ENCODE data around the gene MMP7. TPM values are rescaled to one million over a fixed set of nuclear protein-coding genes. Genes with fewer than 3 reads are reported as not detected.

Gene MMP7
- total RNA-seq, 1 experiment from 2014 or later = 2.7 TPM

DNA sequence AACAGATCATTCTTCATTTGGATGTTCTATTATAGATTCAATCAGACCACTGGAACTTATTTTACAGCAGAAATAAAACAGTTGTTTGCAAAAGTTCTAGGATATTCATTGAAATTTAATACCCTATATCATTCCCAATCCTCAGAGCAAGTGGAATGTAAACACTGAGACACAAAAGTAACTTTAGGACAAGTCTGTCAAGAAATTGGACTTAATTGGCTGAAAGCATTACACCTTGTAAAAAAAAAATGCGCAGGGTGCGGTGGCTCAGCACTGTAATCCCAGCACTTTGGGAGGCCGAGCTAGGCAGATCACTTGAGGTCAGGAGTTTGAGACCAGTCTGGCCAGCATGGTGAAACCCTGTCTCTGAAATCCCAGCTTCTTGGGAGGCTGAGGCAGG is 48.1 kb downstream of the MMP7 start:
- ATAC-seq = no peak
- Histone ChIP-seq H3K27ac (ENCODE audit: low read length) (no peak overlapping the region), H3K27me3 (ENCODE audit: control insufficient read depth, insufficient read depth, low read length) (no peaks in the 10 kb centered on the region), H3K9me3 (ENCODE audit: control insufficient read depth, insufficient read depth, low read depth, low read length) (no peaks in the 10 kb centered on the region), H3K4me1 (ENCODE audit: control insufficient read depth, insufficient read depth, low read length) (no peaks in the 10 kb centered on the region), H3K36me3 (ENCODE audit: control insufficient read depth, insufficient read depth, low read length) (no peaks in the 10 kb centered on the region), H3K4me3 (ENCODE audit: low read depth in 2 of 2, low read length in 2 of 2) (no peak overlapping the region)
- intact Hi-C loops (cut with micrococcal nuclease; ENCODE audit: unreplicated experiment) (no loop called here), in situ Hi-C loops (cut with HindIII; ENCODE audit: low pct_unique_long_range_greater_than_20kb, low sequenced_read_pairs) (no loop called here)
- CTCF ChIA-PET = no interaction called here
- DNase-seq (ENCODE audit: low read depth, low spot score) = no peak
- POLR2A ChIA-PET = no interaction called here
- TF ChIP-seq SIN3A (IDR thresholded peaks at IDR 0.05; ENCODE audit: borderline replicate concordance, insufficient read depth, low read depth, low read length) (no peak), TCF7L2 (IDR thresholded peaks at IDR 0.05; ENCODE audit: low read depth, low read length) (no peak), POLR2AphosphoS5 (IDR thresholded peaks at IDR 0.05; ENCODE audit: low read depth, low read length) (no peak)
- TF ChIP-seq, protein P1, sequence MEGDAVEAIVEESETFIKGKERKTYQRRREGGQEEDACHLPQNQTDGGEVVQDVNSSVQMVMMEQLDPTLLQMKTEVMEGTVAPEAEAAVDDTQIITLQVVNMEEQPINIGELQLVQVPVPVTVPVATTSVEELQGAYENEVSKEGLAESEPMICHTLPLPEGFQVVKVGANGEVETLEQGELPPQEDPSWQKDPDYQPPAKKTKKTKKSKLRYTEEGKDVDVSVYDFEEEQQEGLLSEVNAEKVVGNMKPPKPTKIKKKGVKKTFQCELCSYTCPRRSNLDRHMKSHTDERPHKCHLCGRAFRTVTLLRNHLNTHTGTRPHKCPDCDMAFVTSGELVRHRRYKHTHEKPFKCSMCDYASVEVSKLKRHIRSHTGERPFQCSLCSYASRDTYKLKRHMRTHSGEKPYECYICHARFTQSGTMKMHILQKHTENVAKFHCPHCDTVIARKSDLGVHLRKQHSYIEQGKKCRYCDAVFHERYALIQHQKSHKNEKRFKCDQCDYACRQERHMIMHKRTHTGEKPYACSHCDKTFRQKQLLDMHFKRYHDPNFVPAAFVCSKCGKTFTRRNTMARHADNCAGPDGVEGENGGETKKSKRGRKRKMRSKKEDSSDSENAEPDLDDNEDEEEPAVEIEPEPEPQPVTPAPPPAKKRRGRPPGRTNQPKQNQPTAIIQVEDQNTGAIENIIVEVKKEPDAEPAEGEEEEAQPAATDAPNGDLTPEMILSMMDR (IDR thresholded peaks at IDR 0.05) = no peak
- TF ChIP-seq, protein P2, sequence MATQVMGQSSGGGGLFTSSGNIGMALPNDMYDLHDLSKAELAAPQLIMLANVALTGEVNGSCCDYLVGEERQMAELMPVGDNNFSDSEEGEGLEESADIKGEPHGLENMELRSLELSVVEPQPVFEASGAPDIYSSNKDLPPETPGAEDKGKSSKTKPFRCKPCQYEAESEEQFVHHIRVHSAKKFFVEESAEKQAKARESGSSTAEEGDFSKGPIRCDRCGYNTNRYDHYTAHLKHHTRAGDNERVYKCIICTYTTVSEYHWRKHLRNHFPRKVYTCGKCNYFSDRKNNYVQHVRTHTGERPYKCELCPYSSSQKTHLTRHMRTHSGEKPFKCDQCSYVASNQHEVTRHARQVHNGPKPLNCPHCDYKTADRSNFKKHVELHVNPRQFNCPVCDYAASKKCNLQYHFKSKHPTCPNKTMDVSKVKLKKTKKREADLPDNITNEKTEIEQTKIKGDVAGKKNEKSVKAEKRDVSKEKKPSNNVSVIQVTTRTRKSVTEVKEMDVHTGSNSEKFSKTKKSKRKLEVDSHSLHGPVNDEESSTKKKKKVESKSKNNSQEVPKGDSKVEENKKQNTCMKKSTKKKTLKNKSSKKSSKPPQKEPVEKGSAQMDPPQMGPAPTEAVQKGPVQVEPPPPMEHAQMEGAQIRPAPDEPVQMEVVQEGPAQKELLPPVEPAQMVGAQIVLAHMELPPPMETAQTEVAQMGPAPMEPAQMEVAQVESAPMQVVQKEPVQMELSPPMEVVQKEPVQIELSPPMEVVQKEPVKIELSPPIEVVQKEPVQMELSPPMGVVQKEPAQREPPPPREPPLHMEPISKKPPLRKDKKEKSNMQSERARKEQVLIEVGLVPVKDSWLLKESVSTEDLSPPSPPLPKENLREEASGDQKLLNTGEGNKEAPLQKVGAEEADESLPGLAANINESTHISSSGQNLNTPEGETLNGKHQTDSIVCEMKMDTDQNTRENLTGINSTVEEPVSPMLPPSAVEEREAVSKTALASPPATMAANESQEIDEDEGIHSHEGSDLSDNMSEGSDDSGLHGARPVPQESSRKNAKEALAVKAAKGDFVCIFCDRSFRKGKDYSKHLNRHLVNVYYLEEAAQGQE (IDR thresholded peaks at IDR 0.05; ENCODE audit: insufficient read depth in 1 of 2, low read depth in 2 of 2, low read length in 1 of 2) = no peak
- no TSS peak for BruUV-seq (replicated peaks)

DNA sequence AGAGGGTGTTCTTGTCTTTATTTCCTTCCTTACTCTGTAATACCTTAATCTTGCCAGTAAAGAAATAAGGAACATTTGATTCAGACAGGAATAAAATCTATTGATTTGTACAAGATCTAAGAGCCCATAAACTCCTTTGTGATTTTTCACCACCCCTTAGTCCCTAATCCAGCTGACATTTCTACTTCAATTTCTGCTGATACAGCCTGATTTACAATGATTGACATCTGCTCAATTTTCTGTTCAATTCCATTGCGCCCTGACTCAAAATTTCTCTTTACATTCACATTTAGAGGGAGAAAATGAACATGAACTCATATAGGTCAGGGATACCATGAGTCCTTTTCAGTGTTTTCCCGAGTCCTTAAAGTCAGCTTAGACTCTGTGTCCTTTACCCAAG is 50.8 kb downstream of the MMP7 start:
- intact Hi-C loops (cut with micrococcal nuclease; ENCODE audit: unreplicated experiment) = no loop called here
- Histone ChIP-seq H3K27me3 (ENCODE audit: control insufficient read depth, insufficient read depth, low read length) (no peaks in the 10 kb centered on the region), H3K9me3 (ENCODE audit: control insufficient read depth, insufficient read depth, low read depth, low read length) (no peaks in the 10 kb centered on the region), H3K36me3 (ENCODE audit: control insufficient read depth, insufficient read depth, low read length) (no peaks in the 10 kb centered on the region), H3K27ac (ENCODE audit: low read length) (no peak overlapping the region), H3K4me1 (ENCODE audit: control insufficient read depth, insufficient read depth, low read length) (peaks cover 13% of the 10 kb centered on the region), H3K4me3 (ENCODE audit: low read depth in 2 of 2, low read length in 2 of 2) (no peak overlapping the region)
- no TSS peak for BruUV-seq (replicated peaks)
- in situ Hi-C loops (cut with HindIII; ENCODE audit: low pct_unique_long_range_greater_than_20kb, low sequenced_read_pairs) = no loop called here
- no peak for ATAC-seq
- TF ChIP-seq POLR2AphosphoS5 (IDR thresholded peaks at IDR 0.05; ENCODE audit: low read depth, low read length) = no peak
- TF ChIP-seq, protein P2 (IDR thresholded peaks at IDR 0.05; ENCODE audit: insufficient read depth in 1 of 2, low read depth in 2 of 2, low read length in 1 of 2) = no peak
- no peak for TF ChIP-seq SIN3A (IDR thresholded peaks at IDR 0.05; ENCODE audit: borderline replicate concordance, insufficient read depth, low read depth, low read length)
- TF ChIP-seq, protein P1 (IDR thresholded peaks at IDR 0.05) = no peak
- no peak for TF ChIP-seq TCF7L2 (IDR thresholded peaks at IDR 0.05; ENCODE audit: low read depth, low read length)
- POLR2A ChIA-PET = interaction anchor here (0.7 kb wide), 1 partner anchor 24 kb away, joined by 3 read pairs; no protein-coding TSS in a partner anchor
- CTCF ChIA-PET = no interaction called here
- DNase-seq (ENCODE audit: low read depth, low spot score) = no peak
